ENCODE results near the gene TLCD5.

GRCh38 chr11:120338107-120338933, 13.2 kb downstream of the TLCD5 start:
- TF ChIP-seq EP300 (IDR thresholded peaks at IDR 0.05; ENCODE audit: low read depth) = no peak
- TF ChIP-seq CTCF (IDR thresholded peaks at IDR 0.05) = no peak
